ENCODE results near the gene TP53I11.

The TP53I11 gene

DNA sequence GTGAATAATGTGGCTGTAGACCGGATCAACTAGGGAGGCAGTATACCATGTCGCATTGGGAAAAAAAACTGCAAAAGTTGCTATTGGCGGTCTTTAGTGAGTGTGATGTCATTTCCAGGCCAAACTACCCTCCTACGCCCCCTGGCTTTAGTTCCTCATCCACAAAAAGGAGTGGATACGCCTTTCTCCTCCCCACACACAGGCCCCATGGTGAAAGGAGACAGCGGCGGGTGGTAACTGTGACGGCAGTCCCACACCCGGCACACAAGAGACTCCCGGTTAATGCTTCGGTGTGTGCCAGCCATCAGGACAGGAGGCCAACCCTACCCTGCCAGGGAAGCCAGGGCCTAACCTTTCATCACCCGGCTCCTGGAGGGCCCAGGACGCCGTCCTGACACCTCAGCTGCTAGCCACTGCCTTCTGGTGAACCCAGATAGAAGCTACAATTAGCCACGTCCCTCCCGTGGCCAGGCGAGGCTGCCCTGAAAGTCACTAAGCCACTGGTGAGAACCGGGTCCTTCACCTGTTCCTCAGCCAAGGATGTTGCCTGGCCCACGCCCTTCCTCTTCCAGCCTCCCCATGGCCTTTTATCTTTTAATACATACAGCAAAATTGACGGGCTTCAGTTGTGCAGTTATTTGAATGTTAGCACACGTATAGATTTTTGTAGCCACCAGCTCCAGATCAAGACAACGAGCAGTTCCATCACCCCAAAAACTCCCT is 10.8 kb downstream of the TP53I11 start:
- no peak for DNase-seq (ENCODE audit: low read depth)

DNA sequence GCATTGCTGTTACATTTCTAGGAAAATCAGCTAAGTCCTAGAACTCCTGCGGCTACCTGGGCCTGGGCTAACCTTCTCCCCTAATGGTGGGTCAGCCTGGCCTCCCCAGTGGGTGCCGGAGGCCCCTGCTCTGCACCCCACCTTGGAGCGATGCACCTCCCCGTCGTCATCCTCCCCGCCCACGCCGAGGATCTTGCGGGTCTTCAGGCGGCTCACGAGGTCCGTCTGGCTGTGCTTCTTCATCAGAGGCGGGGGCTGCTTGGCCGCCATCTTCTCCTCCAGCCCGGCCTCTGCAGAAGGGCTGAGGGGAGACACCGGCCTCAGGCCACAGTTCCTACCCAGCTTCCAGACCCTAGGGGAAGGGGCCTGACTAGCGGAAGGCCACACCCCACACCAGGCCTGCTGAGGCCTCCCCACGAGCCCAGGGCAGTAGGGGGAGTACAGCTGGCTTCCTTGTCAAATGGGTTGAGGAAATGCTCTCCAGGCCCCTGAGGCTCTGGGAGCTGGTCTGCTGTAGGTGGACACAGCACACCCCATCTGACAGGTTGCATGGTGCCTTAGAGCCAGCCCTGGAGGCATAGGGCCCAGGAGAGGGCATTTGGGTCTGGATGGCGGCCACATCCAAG is 12.5 kb downstream of the TP53I11 start:
- DNase-seq (ENCODE audit: low read depth) = no peak

GRCh38 chr11:44936951-44937543 is 13.6 kb downstream of the TP53I11 start:
- no peak for DNase-seq (ENCODE audit: low read depth)

- peak; percentile 55 for DNase-seq (ENCODE audit: low read depth)
Observed at GRCh38 chr11:44936525-44936924, 14.2 kb downstream of the TP53I11 start.

- no peak for DNase-seq (ENCODE audit: low read depth)
Observed at GRCh38 chr11:44934735-44935250, 15.9 kb downstream of the TP53I11 start.

DNA sequence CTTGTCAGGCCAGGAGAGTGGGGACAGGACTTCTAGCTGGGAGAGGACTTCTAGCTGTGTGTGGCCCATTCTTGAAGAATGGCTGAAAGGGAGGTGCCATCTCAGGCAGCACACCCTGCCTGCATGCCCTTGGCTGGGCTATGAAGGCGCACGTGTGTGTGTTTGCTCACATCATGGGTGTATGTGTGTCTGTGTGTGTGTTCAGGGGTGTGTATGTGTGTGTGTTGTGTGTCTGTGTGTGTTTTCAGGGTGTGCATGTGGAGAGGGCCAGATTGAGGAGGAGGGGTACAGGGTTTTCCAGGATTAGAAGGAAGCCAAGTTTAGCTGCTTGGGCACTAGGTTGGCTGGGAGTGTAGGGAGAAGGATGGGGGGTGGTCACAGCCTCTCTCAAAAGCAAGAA is 16.6 kb downstream of the TP53I11 start:
- no peak for DNase-seq (ENCODE audit: low read depth)

GRCh38 chr11:44931466-44931865 is 19.2 kb downstream of the TP53I11 start:
- DNase-seq (ENCODE audit: low read depth) = no peak

GRCh38 chr11:44930588-44931302 is 19.9 kb downstream of the TP53I11 start:
- DNase-seq (ENCODE audit: low read depth) = no peak

DNA sequence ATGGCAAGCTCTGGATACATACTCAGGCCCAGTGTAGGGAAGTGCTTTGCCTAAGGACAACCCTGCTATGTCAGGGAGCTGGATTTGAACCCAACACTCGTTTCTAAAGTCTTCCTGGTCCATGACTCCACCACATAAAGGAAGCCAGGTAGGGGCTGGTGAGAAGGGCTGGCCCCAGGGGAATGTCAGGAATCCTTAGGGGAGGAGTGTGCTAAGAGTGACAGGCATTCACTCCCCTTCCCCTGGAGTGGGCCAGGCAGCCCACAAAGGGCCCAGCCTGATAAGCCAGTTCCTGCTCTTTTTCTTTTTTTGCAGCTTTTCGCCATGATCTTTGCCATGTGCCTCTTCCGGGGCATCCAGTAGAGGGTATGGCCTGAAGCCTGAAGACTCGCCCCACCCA is 21.9 kb downstream of the TP53I11 start:
- DNase-seq (ENCODE audit: low read depth) = no peak

- DNase-seq (ENCODE audit: low read depth) = no peak
Observed at GRCh38 chr11:44928144-44928543, 22.5 kb downstream of the TP53I11 start.

- DNase-seq (ENCODE audit: low read depth) = peak; percentile 27
Observed at GRCh38 chr11:44927174-44927661, 23.5 kb downstream of the TP53I11 start.

- no peak for DNase-seq (ENCODE audit: low read depth)
Observed at GRCh38 chr11:44926036-44926435, 24.6 kb downstream of the TP53I11 start.

GRCh38 chr11:44923806-44924205 is 26.9 kb downstream of the TP53I11 start:
- DNase-seq (ENCODE audit: low read depth) = no peak

DNA sequence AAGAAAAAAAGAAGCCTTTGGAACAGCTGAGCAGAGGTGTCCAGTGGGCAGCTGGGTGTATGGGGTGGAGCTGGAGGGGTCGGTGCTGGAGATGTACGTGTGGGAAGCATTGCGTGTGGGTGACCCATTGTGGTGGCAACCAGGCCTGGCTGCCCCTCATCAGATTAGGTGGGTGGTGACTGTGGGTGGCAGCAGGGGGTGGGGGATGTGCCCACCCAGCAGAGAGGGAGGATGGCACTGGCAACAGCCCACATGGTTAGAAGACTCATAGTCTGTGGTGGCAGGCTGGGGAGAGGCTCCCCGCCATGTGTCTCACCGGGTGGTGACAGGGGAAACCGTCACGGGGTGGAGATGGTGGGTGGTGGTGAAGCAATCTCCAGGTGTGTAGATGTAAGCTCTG is 27.6 kb downstream of the TP53I11 start:
- DNase-seq (ENCODE audit: low read depth) = no peak

DNA sequence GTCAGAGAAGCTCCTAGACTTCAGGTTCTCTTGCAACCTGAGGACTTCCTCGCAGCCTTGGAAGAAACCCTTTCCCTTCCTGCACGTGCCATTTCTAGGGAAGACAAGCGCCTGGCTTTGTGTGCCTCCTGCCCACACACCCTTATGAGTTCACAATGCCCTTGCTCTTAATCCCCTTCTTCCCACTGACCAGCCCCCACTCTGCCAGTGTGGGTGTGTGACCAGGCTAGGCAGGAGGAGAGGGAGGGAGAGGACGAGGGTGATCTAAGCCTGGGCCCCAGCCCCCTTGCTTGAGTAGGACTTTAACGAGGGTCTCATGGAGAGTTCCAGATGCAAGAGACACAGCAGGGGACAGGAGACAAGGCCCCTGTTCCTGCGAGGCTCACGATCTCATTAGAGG is 30.2 kb downstream of the TP53I11 start:
- DNase-seq (ENCODE audit: low read depth) = no peak

- no peak for DNase-seq (ENCODE audit: low read depth)
Observed at GRCh38 chr11:44917741-44918140, 32.9 kb downstream of the TP53I11 start.

DNA sequence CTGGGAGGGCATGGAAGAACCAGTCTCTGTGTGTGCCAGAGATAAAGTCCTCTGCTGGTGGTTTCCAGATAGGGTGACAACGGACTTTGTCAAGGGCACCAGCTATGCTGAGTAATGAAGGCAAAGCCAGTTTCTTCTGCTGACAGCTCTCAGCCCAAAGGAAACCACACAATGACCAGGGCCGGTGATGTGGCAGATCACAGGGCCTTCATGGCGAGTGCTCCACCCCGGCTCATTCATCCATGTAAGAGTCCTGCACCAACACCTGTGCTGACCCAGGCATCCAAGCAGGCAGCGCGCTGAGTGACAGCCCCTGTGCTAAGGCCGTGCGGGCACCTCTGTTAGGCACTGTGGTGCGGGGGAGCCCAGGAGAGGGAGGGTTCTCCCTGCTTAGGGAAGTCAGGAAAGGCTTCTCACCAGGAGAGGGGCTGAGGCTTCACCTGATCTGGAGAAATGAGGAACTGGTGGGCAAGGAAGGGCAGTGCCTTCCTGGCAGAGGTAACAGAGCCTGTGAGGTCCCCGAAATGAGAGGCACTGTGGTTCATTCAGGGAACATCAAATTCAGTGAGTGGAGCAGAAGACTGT is 33.8 kb downstream of the TP53I11 start:
- no peak for DNase-seq (ENCODE audit: low read depth)

- DNase-seq (ENCODE audit: low read depth) = no peak
Observed at GRCh38 chr11:44916331-44916730, 34.4 kb downstream of the TP53I11 start.

- no peak for DNase-seq (ENCODE audit: low read depth)
Observed at GRCh38 chr11:44915621-44916020, 35.1 kb downstream of the TP53I11 start.

GRCh38 chr11:44915004-44915403 is 35.7 kb downstream of the TP53I11 start:
- DNase-seq (ENCODE audit: low read depth) = no peak

DNA sequence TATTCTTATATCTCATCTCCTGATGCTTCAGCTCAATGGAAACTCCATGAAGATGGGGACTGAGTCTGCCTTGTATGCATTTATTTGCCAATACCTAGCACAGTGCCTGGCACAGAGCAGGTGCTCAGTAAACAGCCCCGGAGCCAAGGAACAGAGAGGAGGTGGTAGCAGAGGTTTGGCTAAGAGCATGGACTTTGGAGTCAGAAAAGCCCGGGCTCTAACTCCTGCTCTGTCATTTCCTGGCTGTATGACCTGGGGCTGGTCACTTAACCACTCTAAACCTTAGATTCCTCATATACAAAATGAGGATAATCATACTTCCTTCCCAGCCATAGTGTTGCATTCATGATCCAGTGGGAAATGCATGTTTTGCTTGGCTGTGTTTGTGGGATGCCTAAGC is 36.6 kb downstream of the TP53I11 start:
- no peak for DNase-seq (ENCODE audit: low read depth)

DNA sequence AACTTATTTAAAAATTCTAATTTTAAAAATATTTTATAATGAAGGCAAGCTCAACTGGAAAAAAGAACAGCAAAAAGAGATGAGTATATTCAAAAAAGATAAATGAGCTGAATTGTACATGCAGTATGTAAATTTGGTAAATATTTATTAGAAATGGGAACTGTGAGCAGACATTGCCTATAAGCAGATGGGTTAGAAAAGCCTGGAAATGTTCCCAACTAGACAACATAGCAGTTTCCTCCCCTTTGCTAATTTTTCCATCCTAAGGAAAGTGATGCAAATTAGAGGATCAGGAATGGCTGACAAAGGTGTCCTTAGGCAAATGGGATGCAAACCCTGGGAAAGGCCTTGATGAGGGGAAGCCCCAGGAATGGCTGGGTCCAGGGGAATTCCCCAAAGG is 37.2 kb downstream of the TP53I11 start:
- no peak for DNase-seq (ENCODE audit: low read depth)

All from stimulated activated CD8-positive, alpha-beta memory T cell treated with anti-CD3 and anti-CD28 coated beads, Interleukin-12 subunit alpha, Interleukin-12 subunit beta, amount 100 ng/mL, for 4 hours (primary cell).